Endothelial cell of umbilical vein (primary cell): ENCODE data around the gene ZNF490. TPM values are rescaled to one million over a fixed set of nuclear protein-coding genes. Genes with fewer than 3 reads are reported as not detected.

Experiments
- BruUV-seq: library from RNA; stranded (reverse); fragments of 400-500 nt; replicated peaks from 2 replicates; lab custom pipeline; 2021; lab: Mats Ljungman, UMichigan
- CTCF ChIA-PET: fragments of 300-600, 350-600 bp; sonication (Branson Sonifier 250); formaldehyde crosslinking; loops from one replicate; lab custom pipeline; 2021; ENCODE audit warnings: antibody characterized with exemption, inconsistent platforms; lab: Charles Lee
- POLR2A ChIA-PET: fragments of 300-600, 350-600 bp; sonication (Branson Sonifier 250); formaldehyde crosslinking; loops from one replicate; lab custom pipeline; 2021; ENCODE audit warnings: antibody characterized with exemption, inconsistent platforms; lab: Charles Lee
- DNase-seq: peaks from one replicate; pipeline ENCODE4 v3.0.0-alpha.2; 2011; ENCODE audit warnings: low read depth, low spot score
- FAIRE-seq: peaks from 2 replicates; lab custom pipeline; 2011; peaks lifted over from hg19 to GRCh38; lab: Jason Lieb, UNC
- H2AFZ ChIP-seq: 2 replicates; pipeline ENCODE4 v1.6.0; 2012; ENCODE audit warnings: low read depth, low read length, control low read depth, inconsistent platforms
- H3K27ac ChIP-seq: 2 replicates; pipeline ENCODE4 v1.5.1; 2011; ENCODE audit warnings: low read depth, mild to moderate bottlenecking, control low read depth, low read length, moderate library complexity; ENCODE audit not compliant: insufficient read depth
- H3K27me3 ChIP-seq, 2 experiments: 2 replicates each; pipeline versions ENCODE4 v1.6.0 to v1.6.1; 2011; ENCODE audit warnings: low read length in 2 of 2, mixed read lengths in 1 of 2; ENCODE audit not compliant: control insufficient read depth in 2 of 2, insufficient read depth in 2 of 2
- H3K36me3 ChIP-seq, 2 experiments: 2 replicates in 1 of 2; 3 replicates in 1 of 2; pipeline ENCODE4 v1.5.1; 2011; ENCODE audit warnings: low read length in 2 of 2, mild to moderate bottlenecking in 1 of 2, moderate library complexity in 1 of 2; ENCODE audit not compliant: control insufficient read depth in 2 of 2, insufficient read depth in 2 of 2; ENCODE audit errors: extremely low read depth in 1 of 2
- H3K4me1 ChIP-seq: 3 replicates; pipeline ENCODE4 v1.5.1; 2011; ENCODE audit warnings: mild to moderate bottlenecking, low read length; ENCODE audit not compliant: control insufficient read depth, insufficient read depth; ENCODE audit errors: extremely low read depth
- H3K4me2 ChIP-seq: 2 replicates; pipeline ENCODE4 v1.6.1; 2011; ENCODE audit warnings: low read length, control low read depth, mixed read lengths; ENCODE audit not compliant: insufficient read depth
- H3K4me3 ChIP-seq, 3 experiments: fragments of 200-600 bp in 1 of 3; sonication (generic), shearing (Covaris generic) in 1 of 3; replicated peaks in 1 of 3; 2 replicates each; pipeline ENCODE4 v1.5.1; 2011 to 2016; ENCODE audit warnings: control low read depth in 3 of 3, low read length in 3 of 3, mild to moderate bottlenecking in 2 of 3, inconsistent platforms in 1 of 3, low read depth in 1 of 3, moderate library complexity in 1 of 3; ENCODE audit not compliant: insufficient read depth in 1 of 3
- H3K79me2 ChIP-seq: 2 replicates; pipeline ENCODE4 v1.6.0; 2012; ENCODE audit warnings: low read length, inconsistent platforms; ENCODE audit not compliant: control insufficient read depth, insufficient read depth
- H3K9ac ChIP-seq: replicated peaks from 2 replicates; pipeline ENCODE3; 2011; ENCODE audit warnings: low read length, control low read depth; ENCODE audit not compliant: insufficient read depth; ENCODE audit errors: extremely low read depth
- H3K9me1 ChIP-seq: replicated peaks from 3 replicates; pipeline ENCODE4 v1.6.0; 2011; ENCODE audit warnings: mild to moderate bottlenecking, low read length; ENCODE audit not compliant: control insufficient read depth, insufficient read depth; ENCODE audit errors: extremely low read depth
- H3K9me3 ChIP-seq: replicated peaks from 2 replicates; pipeline ENCODE4 v1.5.1; 2012; ENCODE audit warnings: low read length, inconsistent platforms; ENCODE audit not compliant: control insufficient read depth, insufficient read depth
- H4K20me1 ChIP-seq: replicated peaks from 2 replicates; pipeline ENCODE3; 2011; ENCODE audit warnings: mild to moderate bottlenecking, low read length; ENCODE audit not compliant: control insufficient read depth, insufficient read depth; ENCODE audit errors: extremely low read depth
- CTCF ChIP-seq, 2 donors: IDR thresholded peaks; 1 replicate in 1 of 2; 2 replicates in 1 of 2; pipeline ENCODE4 v1.5.1; 2011; ENCODE audit warnings: low read length in 2 of 2, mild to moderate bottlenecking in 2 of 2, moderate library complexity in 2 of 2, control low read depth in 1 of 2, inconsistent platforms in 1 of 2, low read depth in 1 of 2; ENCODE audit not compliant: insufficient read depth in 1 of 2; ENCODE audit errors: extremely low read depth in 1 of 2
- EZH2 ChIP-seq: IDR thresholded peaks from 2 replicates; pipeline ENCODE4 v1.6.1; 2012; ENCODE audit warnings: borderline replicate concordance, low read depth, mild to moderate bottlenecking, moderate library complexity, low read length, inconsistent platforms; ENCODE audit not compliant: severe bottlenecking
- GATA2 ChIP-seq: IDR thresholded peaks from 2 replicates; pipeline ENCODE4 v1.7.0; 2011; ENCODE audit warnings: low read depth, mild to moderate bottlenecking, moderate library complexity, mixed read lengths, low read length; ENCODE audit not compliant: insufficient read length, insufficient read depth
- MAX ChIP-seq: IDR thresholded peaks from 2 replicates; pipeline ENCODE4 v1.6.1; 2011; ENCODE audit not compliant: insufficient read depth, insufficient read length
- POLR2A ChIP-seq: IDR thresholded peaks from 2 replicates; pipeline ENCODE4 v1.6.1; 2012; ENCODE audit warnings: low read depth, mild to moderate bottlenecking, control low read depth, low read length
- POLR2AphosphoS5 ChIP-seq: IDR thresholded peaks from 2 replicates; pipeline ENCODE4 v1.6.1; 2012; ENCODE audit warnings: low read depth, mild to moderate bottlenecking, control low read depth, low read length, moderate library complexity; ENCODE audit not compliant: insufficient read depth
- dilution Hi-C: fragments of 300-500 bp; cut with MboI; formaldehyde crosslinking; loops from one replicate; pipeline ENCODE4 v1.15.0; 2019; ENCODE audit warnings: low sequenced_read_pairs; ENCODE audit not compliant: extremely low pct_ligation_motif_present
- intact Hi-C: fragments of 100-400 bp; cut with micrococcal nuclease; formaldehyde crosslinking; loops from one replicate; pipeline ENCODE4 v1.10.0; 2022
- polyA plus RNA-seq, 4 experiments: library from polyadenylated mRNA; depleted of rRNA in 3 of 4; stranded (reverse) in 3 of 4; unstranded in 1 of 4; fragments of >200 nt; gene quantifications; 2 replicates each; pipeline versions ENCODE4 v1.2.1 to v1.2.3, GENCODE V29; 2011 to 2012; ENCODE audit warnings: missing spikeins in 1 of 4
- total RNA-seq: library from RNA; stranded (reverse); gene quantifications from 2 replicates; pipeline ENCODE4 v1.2.3, GENCODE V29; 2021

Gene ZNF490
- total and polyA plus RNA-seq, 2 donors (not counting 3 experiments of a cell fraction or from before 2014, with no cell fraction given) = 1.4 to 5.7 TPM

- POLR2A ChIA-PET = no interaction called here
Observed at GRCh38 chr19:12551060-12551832, 59.4 kb downstream of the ZNF490 start, which contains the start of gene ZNF564. Gene ZNF564, minus strand, starts transcription at chr19:12551482. Its CDS starts 150 bp downstream, at chr19:12551332.

More at GRCh38 chr19:12551060-12551832, 59.4 kb downstream of the ZNF490 start, which contains the start of gene ZNF564:
- CTCF ChIA-PET = interaction anchor here (0.7 to 0.8 kb wide), 2 partner anchors 60 to 628 kb away, joined by 3 to 4 read pairs; partner anchors contain the start of genes ZNF490 and ZNF791
- Histone ChIP-seq H3K9me1 (no peaks in the 10 kb centered on the region), H3K9ac (peak within 1 kb of the TSS; percentile 68), H3K4me2 (peak within 1 kb of the TSS; percentile 65), H3K4me3 (peak within 1 kb of the TSS; percentile 10 to 64 (median 62)), H3K27me3 (no peaks in the 10 kb centered on the region), H3K9me3 (no peaks in the 10 kb centered on the region), H2AFZ (peak within 1 kb of the TSS; percentile 85), H3K27ac (peak within 1 kb of the TSS; percentile 73), H3K36me3 (no peaks in the 10 kb centered on the region), H3K79me2 (peaks cover 10% of the 10 kb centered on the region), H3K4me1 (no peaks in the 10 kb centered on the region), H4K20me1 (no peaks in the 10 kb centered on the region)
- TF ChIP-seq GATA2 = no peak
- no peak for TF ChIP-seq EZH2
- TF ChIP-seq POLR2A = peak; percentile 71
- no peak for TF ChIP-seq CTCF (IDR thresholded peaks at IDR 0.05; ENCODE audit: extremely low read depth in 1 of 2, insufficient read depth in 1 of 2, low read depth in 1 of 2, low read length in 2 of 2)
- TF ChIP-seq MAX = no peak
- peak; percentile 71 for TF ChIP-seq POLR2AphosphoS5
- intact Hi-C loops (loop anchor here (1.0 to 5.0 kb wide), 5 partner anchors 59 to 626 kb away; partner anchors contain the start of genes ZNF136, ZNF44, ZNF490 and ZNF700), dilution Hi-C loops (no loop called here)
- BruUV-seq = TSS peak; percentile 40
- FAIRE-seq (peak; percentile 100), DNase-seq (peak; percentile 98)
